Panc1 (cell line): ENCODE measurements around the gene SULT2B1. TPM values are rescaled to one million over a fixed set of nuclear protein-coding genes. Genes with fewer than 3 reads are reported as not detected.

Experiments
- ATAC-seq: fragments of 200-7000 bp; cut with Tn5 transposase; 2 replicates; pipeline ENCODE4 v1.9.1; 2020; ENCODE audit warnings: mild to moderate bottlenecking, moderate library complexity
- BruUV-seq: library from RNA; stranded (reverse); fragments of 400-500 nt; replicated peaks from 2 replicates; lab custom pipeline; 2021; lab: Mats Ljungman, UMichigan
- CTCF ChIA-PET: fragments of 300-600 bp; sonication (Branson Sonifier 250); formaldehyde crosslinking; loops from one replicate; lab custom pipeline; 2022; ENCODE audit warnings: antibody characterized with exemption; lab: Charles Lee
- POLR2A ChIA-PET: fragments of 300-600 bp; sonication (Branson Sonifier 250); formaldehyde crosslinking; loops from one replicate; lab custom pipeline; 2022; ENCODE audit warnings: antibody characterized with exemption; lab: Charles Lee
- DNase-seq: peaks from one replicate; pipeline ENCODE4 v3.0.0-alpha.2; 2010; ENCODE audit warnings: low read depth, low spot score
- H3K27ac ChIP-seq: 2 replicates; pipeline ENCODE4 v1.5.1; 2011; ENCODE audit warnings: mild to moderate bottlenecking, low read length, inconsistent platforms
- H3K27me3 ChIP-seq: fragments of 200-500 bp; sonication (Bioruptor generic); 2 replicates; pipeline ENCODE4 v1.6.0; 2014; ENCODE audit warnings: low read length, inconsistent platforms; ENCODE audit not compliant: control insufficient read depth, insufficient read depth
- H3K36me3 ChIP-seq: fragments of 200-500 bp; sonication (Bioruptor generic); 2 replicates; pipeline ENCODE4 v1.5.1; 2014; ENCODE audit warnings: inconsistent platforms, mild to moderate bottlenecking, low read length, moderate library complexity; ENCODE audit not compliant: control insufficient read depth, insufficient read depth
- H3K4me1 ChIP-seq: 2 replicates; pipeline ENCODE4 v1.5.1; 2011; ENCODE audit warnings: inconsistent platforms, mild to moderate bottlenecking, low read length, moderate library complexity; ENCODE audit not compliant: control insufficient read depth, insufficient read depth
- H3K4me3 ChIP-seq, 2 experiments: 2 replicates each; pipeline ENCODE4 v1.5.1; 2011 to 2012; ENCODE audit warnings: low read depth in 2 of 2, low read length in 2 of 2, mild to moderate bottlenecking in 2 of 2, inconsistent platforms in 1 of 2, moderate library complexity in 1 of 2
- H3K9me3 ChIP-seq: fragments of 200-500 bp; sonication (Bioruptor generic); 2 replicates; pipeline ENCODE4 v1.5.1; 2014; ENCODE audit warnings: low read depth, mild to moderate bottlenecking, inconsistent platforms, low read length, moderate library complexity; ENCODE audit not compliant: control insufficient read depth, insufficient read depth
- POLR2AphosphoS5 ChIP-seq: IDR thresholded peaks from 2 replicates; pipeline ENCODE4 v1.6.1; 2012; ENCODE audit warnings: mild to moderate bottlenecking, low read depth, low read length, moderate library complexity
- SIN3A ChIP-seq: IDR thresholded peaks from 2 replicates; pipeline ENCODE4 v1.6.1; 2012; ENCODE audit warnings: low read depth, mild to moderate bottlenecking, low read length, moderate library complexity, borderline replicate concordance; ENCODE audit not compliant: insufficient read depth
- TCF7L2 ChIP-seq: IDR thresholded peaks from 2 replicates; pipeline ENCODE4 v1.6.1; 2011; ENCODE audit warnings: mild to moderate bottlenecking, low read depth, low read length, inconsistent platforms
- in situ Hi-C: cut with HindIII; loops from 2 replicates; pipeline ENCODE4 v1.10.0; 2016; ENCODE audit warnings: low sequenced_read_pairs, low pct_unique_long_range_greater_than_20kb
- intact Hi-C: fragments of 100-400 bp; cut with micrococcal nuclease; formaldehyde crosslinking; loops from one replicate; pipeline ENCODE4 v1.10.0; 2022; ENCODE audit not compliant: unreplicated experiment
- total RNA-seq: library from RNA; stranded (reverse); gene quantifications from one replicate; pipeline ENCODE4 v1.2.1, GENCODE V29; 2021; ENCODE audit not compliant: unreplicated experiment
- TF ChIP-seq, protein P1 (sequence below): fragments of 450-650 bp; IDR thresholded peaks from 2 replicates; pipeline ENCODE4 v1.5.1; 2017; ENCODE audit warnings: mild to moderate bottlenecking
- TF ChIP-seq, protein P2 (sequence below), 2 experiments: IDR thresholded peaks; 2 replicates each; pipeline ENCODE4 v1.6.1; 2011 to 2012; ENCODE audit warnings: low read depth in 2 of 2, control low read depth in 1 of 2, low read length in 1 of 2, mild to moderate bottlenecking in 1 of 2, moderate library complexity in 1 of 2; ENCODE audit not compliant: insufficient read depth in 1 of 2

The SULT2B1 gene
- total RNA-seq, 1 experiment from 2014 or later, result 3.6 TPM

DNA sequence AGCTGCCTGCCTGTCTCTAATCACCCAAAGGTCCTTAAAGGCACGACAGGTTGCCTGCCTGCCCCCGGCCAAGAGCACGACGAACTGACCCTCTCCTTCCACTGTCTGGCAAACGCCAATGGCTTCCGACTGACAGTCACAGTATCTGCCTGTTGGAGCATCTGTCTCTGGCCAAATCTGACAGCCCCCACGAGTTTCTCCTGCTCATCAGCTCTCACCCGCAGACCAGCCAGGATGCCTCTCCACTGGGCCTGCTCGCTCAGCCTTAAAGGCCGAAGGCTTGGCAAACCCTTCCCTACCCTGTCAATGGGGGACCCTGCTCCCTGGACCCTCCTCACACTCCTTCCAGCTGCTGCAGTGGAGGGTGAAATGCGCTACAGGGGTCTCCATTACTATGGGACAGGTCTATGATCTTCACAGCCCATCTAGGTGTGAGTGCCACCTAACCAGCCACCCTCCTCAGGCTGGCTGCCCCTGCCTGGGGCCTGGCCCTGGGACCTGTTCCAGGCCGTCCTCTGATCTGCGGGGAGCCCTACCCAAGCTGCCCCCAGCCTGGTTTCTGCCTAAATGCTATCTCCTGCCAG is 62.0 kb downstream of the SULT2B1 start:
- ChIA-PET POLR2A (no interaction called here), CTCF (no interaction called here)
- in situ Hi-C loops, result no loop called here
- 0 out of 2 replicates have a peak overlapping the region, but pooled peaks have one; percentile 23 for H3K27ac ChIP-seq
- BruUV-seq, result no TSS peak
- intact Hi-C loops, result no loop called here
- H3K27me3 ChIP-seq, result no peaks in the 10 kb centered on the region
- DNase-seq (no peak), ATAC-seq (peak; percentile 17; the same call in 1 of the 2 replicates)
- TF ChIP-seq, protein P1, sequence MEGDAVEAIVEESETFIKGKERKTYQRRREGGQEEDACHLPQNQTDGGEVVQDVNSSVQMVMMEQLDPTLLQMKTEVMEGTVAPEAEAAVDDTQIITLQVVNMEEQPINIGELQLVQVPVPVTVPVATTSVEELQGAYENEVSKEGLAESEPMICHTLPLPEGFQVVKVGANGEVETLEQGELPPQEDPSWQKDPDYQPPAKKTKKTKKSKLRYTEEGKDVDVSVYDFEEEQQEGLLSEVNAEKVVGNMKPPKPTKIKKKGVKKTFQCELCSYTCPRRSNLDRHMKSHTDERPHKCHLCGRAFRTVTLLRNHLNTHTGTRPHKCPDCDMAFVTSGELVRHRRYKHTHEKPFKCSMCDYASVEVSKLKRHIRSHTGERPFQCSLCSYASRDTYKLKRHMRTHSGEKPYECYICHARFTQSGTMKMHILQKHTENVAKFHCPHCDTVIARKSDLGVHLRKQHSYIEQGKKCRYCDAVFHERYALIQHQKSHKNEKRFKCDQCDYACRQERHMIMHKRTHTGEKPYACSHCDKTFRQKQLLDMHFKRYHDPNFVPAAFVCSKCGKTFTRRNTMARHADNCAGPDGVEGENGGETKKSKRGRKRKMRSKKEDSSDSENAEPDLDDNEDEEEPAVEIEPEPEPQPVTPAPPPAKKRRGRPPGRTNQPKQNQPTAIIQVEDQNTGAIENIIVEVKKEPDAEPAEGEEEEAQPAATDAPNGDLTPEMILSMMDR, result no peak
- TF ChIP-seq, protein P2, sequence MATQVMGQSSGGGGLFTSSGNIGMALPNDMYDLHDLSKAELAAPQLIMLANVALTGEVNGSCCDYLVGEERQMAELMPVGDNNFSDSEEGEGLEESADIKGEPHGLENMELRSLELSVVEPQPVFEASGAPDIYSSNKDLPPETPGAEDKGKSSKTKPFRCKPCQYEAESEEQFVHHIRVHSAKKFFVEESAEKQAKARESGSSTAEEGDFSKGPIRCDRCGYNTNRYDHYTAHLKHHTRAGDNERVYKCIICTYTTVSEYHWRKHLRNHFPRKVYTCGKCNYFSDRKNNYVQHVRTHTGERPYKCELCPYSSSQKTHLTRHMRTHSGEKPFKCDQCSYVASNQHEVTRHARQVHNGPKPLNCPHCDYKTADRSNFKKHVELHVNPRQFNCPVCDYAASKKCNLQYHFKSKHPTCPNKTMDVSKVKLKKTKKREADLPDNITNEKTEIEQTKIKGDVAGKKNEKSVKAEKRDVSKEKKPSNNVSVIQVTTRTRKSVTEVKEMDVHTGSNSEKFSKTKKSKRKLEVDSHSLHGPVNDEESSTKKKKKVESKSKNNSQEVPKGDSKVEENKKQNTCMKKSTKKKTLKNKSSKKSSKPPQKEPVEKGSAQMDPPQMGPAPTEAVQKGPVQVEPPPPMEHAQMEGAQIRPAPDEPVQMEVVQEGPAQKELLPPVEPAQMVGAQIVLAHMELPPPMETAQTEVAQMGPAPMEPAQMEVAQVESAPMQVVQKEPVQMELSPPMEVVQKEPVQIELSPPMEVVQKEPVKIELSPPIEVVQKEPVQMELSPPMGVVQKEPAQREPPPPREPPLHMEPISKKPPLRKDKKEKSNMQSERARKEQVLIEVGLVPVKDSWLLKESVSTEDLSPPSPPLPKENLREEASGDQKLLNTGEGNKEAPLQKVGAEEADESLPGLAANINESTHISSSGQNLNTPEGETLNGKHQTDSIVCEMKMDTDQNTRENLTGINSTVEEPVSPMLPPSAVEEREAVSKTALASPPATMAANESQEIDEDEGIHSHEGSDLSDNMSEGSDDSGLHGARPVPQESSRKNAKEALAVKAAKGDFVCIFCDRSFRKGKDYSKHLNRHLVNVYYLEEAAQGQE (IDR thresholded peaks at IDR 0.05; ENCODE audit: insufficient read depth in 1 of 2, low read depth in 2 of 2, low read length in 1 of 2), result no peak
- TF ChIP-seq SIN3A (no peak), TCF7L2 (no peak), POLR2AphosphoS5 (no peak)
- peaks cover 38% of the 10 kb centered on the region for H3K4me1 ChIP-seq
- peaks cover 11% of the 10 kb centered on the region for H3K36me3 ChIP-seq
- no peaks in the 10 kb centered on the region for H3K9me3 ChIP-seq
- H3K4me3 ChIP-seq, result no peak overlapping the region

DNA sequence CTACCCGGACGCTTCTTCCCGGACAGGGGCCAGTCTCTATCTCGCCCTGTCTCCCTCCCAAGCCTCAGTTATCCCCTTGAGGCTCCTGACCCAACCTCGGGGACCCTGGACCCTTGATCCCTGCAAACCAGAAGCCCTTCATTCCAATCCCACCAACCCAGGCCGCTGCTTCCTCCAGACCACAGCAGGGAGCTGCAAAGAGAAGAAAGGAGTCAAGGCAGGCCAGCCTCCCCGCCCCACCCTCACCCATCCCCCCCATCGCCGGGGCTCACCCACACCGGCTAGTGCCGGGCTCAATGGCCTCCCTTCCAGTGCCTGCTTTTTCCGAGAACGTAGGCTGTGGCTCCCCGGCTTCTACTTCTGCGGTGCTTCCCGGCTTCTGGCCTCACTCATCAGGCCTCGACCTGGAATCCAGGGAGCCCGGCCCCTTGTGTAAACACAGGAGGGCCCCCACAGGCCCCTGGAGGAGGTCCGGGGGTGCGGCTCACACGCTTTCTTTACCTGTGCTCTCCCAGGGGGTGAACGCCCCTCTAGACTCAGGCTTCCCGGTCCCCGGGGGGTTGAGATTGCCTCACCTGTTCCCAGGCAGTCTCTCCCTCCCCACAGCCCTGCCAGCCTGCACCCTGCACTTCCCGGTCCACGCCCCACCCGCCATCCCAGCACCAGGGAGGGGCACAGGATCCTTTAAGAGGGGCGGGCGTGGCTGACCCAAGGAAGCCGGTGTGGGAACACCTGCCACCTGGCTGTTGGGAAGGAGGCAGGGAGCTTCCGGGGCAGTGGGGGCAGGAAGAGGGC is 62.7 kb downstream of the SULT2B1 start, which contains the start of gene FAM83E:
TSS of gene FAM83E (minus strand) at position 641 of the 795 bp plus-strand sequence. CDS start 1,704 bp downstream, outside the sequence.
- in situ Hi-C loops (no loop called here), intact Hi-C loops (no loop called here)
- BruUV-seq, result no TSS peak
- Histone ChIP-seq H3K9me3 (no peaks in the 10 kb centered on the region), H3K36me3 (peaks cover 11% of the 10 kb centered on the region), H3K27ac (peak within 1 kb of the TSS; percentile 23; the same call in 1 of the 2 replicates), H3K4me1 (peaks cover 35% of the 10 kb centered on the region), H3K27me3 (no peaks in the 10 kb centered on the region), H3K4me3 (no peak within 1 kb of the TSS)
- ATAC-seq (no peak), DNase-seq (no peak)
- POLR2A ChIA-PET, result interaction anchor here (0.6 kb wide), 1 partner anchor 397 kb away, joined by 3 read pairs; no protein-coding TSS in a partner anchor
- TF ChIP-seq, protein P1, result no peak
- TF ChIP-seq TCF7L2 (no peak), SIN3A (0 out of 2 replicates have a peak, but pooled peaks have one; percentile 42)
- CTCF ChIA-PET, result no interaction called here
